ENCODE data around the gene DEGS2.

Gene DEGS2

DNA sequence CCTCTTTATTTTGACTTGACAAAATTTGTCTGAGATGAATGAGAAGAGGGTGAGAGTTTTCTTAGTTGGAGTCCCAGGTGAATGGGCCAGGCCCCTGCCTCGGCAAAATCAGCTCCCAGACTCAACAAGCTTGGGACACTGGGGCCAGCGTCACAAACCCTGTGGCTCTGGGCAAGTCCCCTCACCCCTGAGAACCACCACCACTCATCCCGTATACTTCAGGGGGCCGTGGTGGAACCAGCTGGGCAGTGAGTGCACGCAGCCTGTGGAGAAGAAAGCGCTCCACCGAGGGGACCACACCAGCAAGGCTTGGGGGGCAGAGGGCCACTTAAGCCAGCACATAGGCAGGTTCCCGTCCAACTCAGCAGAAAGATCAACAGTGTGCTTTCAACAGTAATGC, 40.2 kb downstream of the DEGS2 start:
- no peaks in the 10 kb centered on the region for H3K9me3 ChIP-seq (ENCODE audit: control insufficient read depth, insufficient read depth, low read depth, low read length)
- no peaks in the 10 kb centered on the region for H3K4me1 ChIP-seq (ENCODE audit: control insufficient read depth, insufficient read depth, low read length)
- no peak overlapping the region for H3K9ac ChIP-seq (ENCODE audit: low read length)
- no peaks in the 10 kb centered on the region for H3K27me3 ChIP-seq (ENCODE audit: control insufficient read depth, insufficient read depth, low read length)
- H3K27ac ChIP-seq (ENCODE audit: low read depth, low read length): no peak overlapping the region
- H3K4me3 ChIP-seq (ENCODE audit: low read depth, low read length): no peak overlapping the region
- peaks cover 5% of the 10 kb centered on the region; the same call in 1 of the 2 replicates for H3K36me3 ChIP-seq (ENCODE audit: control insufficient read depth, insufficient read depth, low read length)

DNA sequence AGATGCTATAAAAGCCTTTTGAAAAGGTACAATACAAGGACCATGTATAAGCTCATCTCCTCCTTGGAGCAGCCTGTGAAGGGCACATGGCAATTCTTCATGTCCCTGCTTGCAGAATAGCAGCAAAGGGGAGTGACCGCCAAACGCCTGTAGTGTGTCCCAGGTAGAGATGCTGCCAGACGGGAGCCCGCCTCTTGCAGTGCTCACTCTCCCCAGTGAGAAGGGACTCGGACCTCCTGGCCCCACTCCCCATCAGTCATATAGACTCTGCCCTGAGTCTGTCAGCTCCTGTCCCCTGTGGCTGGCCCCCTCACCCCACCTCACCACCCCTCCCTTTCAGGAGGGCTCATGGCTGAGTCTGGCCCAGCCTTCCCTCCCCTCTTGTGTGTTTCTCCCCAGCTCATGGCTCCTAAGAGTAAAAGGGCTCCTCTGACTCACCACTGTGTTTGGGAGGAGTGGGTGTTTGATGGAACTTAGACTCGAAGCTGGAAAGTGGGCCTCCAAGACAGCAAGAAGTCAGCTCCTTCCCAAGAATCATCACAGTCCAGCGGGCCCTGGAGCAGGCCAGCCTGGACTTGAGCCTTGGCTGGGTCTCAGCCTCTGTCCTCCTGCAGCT, 40.9 kb downstream of the DEGS2 start:
- no peaks in the 10 kb centered on the region for H3K9me3 ChIP-seq (ENCODE audit: control insufficient read depth, insufficient read depth, low read depth, low read length)
- H3K27me3 ChIP-seq (ENCODE audit: control insufficient read depth, insufficient read depth, low read length): no peaks in the 10 kb centered on the region
- no peak overlapping the region for H3K4me3 ChIP-seq (ENCODE audit: low read depth, low read length)
- H3K9ac ChIP-seq (ENCODE audit: low read length): no peak overlapping the region
- H3K36me3 ChIP-seq (ENCODE audit: control insufficient read depth, insufficient read depth, low read length): peaks cover under 1% of the 10 kb centered on the region; the same call in 1 of the 2 replicates
- no peaks in the 10 kb centered on the region for H3K4me1 ChIP-seq (ENCODE audit: control insufficient read depth, insufficient read depth, low read length)
- no peak overlapping the region for H3K27ac ChIP-seq (ENCODE audit: low read depth, low read length)

DNA sequence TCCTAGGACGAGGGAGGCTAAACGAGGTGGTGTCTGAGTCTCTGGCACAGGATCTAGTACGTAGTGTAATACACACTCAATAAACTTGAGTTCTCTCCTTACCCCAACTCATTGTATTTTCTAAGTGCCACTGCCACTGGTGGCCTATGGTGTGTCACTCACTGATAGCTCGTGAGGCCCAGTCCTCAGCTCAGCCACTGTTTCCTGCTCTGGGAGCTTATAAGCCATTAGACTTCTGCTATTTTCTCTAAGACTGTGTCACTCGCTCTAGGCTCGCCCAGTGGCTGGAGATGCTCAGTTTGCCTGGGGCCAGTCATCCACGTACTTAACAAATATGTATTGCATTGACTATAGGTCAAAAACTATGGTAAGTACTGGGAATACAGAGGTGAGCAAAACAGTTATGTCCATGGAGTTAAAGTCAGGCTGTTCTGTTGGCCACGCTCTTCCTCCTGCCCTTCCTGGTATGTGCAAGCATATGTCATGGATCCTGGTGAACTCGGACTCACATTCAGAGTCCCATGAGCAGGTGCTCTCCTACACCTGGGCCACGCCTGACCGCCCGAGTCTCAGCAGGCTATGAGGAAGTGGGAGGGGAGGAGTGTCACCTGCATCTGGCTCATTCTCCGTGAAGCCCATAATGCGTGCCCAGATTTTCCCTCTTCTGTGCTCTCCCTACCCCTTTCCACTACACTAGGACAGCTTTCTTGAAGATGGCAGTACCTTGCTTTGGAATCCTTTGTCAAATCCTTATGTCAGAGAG, 41.6 kb downstream of the DEGS2 start:
- H3K36me3 ChIP-seq (ENCODE audit: control insufficient read depth, insufficient read depth, low read length): no peaks in the 10 kb centered on the region
- no peak overlapping the region for H3K9ac ChIP-seq (ENCODE audit: low read length)
- no peaks in the 10 kb centered on the region for H3K9me3 ChIP-seq (ENCODE audit: control insufficient read depth, insufficient read depth, low read depth, low read length)
- no peaks in the 10 kb centered on the region for H3K27me3 ChIP-seq (ENCODE audit: control insufficient read depth, insufficient read depth, low read length)
- H3K4me1 ChIP-seq (ENCODE audit: control insufficient read depth, insufficient read depth, low read length): no peaks in the 10 kb centered on the region
- H3K27ac ChIP-seq (ENCODE audit: low read depth, low read length): no peak overlapping the region
- no peak overlapping the region for H3K4me3 ChIP-seq (ENCODE audit: low read depth, low read length)

DNA sequence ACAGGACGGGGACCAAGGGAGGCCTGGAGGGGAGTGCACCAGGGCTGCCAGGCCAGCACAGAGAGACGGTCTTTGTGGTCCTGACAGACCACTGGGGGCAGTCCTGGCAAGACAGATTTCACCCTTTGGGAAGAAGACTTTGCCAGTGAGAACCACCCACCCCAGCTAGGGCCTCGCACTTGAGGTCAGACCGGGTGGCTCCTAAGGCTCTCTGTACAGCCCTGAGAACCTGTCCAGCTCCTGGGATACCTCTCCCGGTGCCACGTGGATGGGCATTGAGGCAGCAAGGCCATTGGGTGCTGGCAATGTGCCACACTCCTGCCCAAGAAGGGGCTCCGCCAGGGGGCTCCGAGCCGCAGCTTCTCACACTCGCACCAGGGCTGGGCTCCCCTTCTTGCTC, 42.4 kb downstream of the DEGS2 start:
- H3K9me3 ChIP-seq (ENCODE audit: control insufficient read depth, insufficient read depth, low read depth, low read length): no peaks in the 10 kb centered on the region
- H3K27me3 ChIP-seq (ENCODE audit: control insufficient read depth, insufficient read depth, low read length): no peaks in the 10 kb centered on the region
- no peak overlapping the region for H3K27ac ChIP-seq (ENCODE audit: low read depth, low read length)
- H3K4me3 ChIP-seq (ENCODE audit: low read depth, low read length): no peak overlapping the region
- no peaks in the 10 kb centered on the region for H3K36me3 ChIP-seq (ENCODE audit: control insufficient read depth, insufficient read depth, low read length)
- no peak overlapping the region for H3K9ac ChIP-seq (ENCODE audit: low read length)
- H3K4me1 ChIP-seq (ENCODE audit: control insufficient read depth, insufficient read depth, low read length): no peaks in the 10 kb centered on the region

DNA sequence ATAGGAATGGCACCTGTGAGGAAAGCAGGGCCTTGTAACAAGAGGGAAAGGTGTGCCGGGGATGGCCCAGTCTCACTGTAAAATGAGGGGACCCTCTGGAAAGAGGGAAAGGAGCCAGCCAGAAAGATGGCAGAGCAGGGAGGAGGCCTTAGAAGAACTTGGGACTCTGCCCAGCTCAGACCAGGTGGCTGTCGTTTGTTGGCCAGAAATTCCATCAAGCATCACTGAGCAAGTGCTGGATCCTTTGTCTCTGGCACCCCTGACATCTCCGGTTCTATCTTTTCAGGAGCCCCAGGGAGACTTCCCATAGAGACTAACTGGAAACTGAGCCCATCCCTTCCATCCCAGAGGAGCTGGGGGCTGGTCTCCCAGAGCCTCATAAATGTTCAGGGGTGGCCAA, 43.3 kb downstream of the DEGS2 start:
- no peaks in the 10 kb centered on the region; the same call in 1 of the 2 replicates for H3K4me1 ChIP-seq (ENCODE audit: control insufficient read depth, insufficient read depth, low read length)
- no peak overlapping the region for H3K27ac ChIP-seq (ENCODE audit: low read depth, low read length)
- no peaks in the 10 kb centered on the region for H3K27me3 ChIP-seq (ENCODE audit: control insufficient read depth, insufficient read depth, low read length)
- H3K4me3 ChIP-seq (ENCODE audit: low read depth, low read length): no peak overlapping the region
- H3K9ac ChIP-seq (ENCODE audit: low read length): no peak overlapping the region
- H3K9me3 ChIP-seq (ENCODE audit: control insufficient read depth, insufficient read depth, low read depth, low read length): no peaks in the 10 kb centered on the region
- no peaks in the 10 kb centered on the region for H3K36me3 ChIP-seq (ENCODE audit: control insufficient read depth, insufficient read depth, low read length)

DNA sequence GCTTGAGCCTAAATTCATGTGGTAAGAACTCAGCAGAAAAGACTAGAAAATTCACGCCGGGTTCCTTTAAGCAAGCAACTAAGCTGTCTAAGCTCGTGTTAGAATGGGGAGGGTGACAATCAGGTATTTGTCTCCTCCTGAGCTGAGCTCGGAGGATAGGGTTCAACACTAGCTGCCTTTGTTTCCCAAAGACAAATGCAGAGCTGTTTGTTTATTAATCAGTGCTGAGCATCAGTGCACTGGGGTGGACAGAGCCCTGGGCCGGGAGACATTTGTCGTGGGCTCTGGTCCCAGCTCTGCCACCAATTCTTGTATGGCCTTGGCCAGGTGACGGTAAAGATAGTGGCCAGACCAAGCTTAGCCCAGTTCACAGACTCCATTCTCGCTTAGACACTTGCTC, 43.7 kb downstream of the DEGS2 start:
- H3K4me3 ChIP-seq (ENCODE audit: low read depth, low read length): no peak overlapping the region
- H3K27ac ChIP-seq (ENCODE audit: low read depth, low read length): no peak overlapping the region
- no peaks in the 10 kb centered on the region for H3K9me3 ChIP-seq (ENCODE audit: control insufficient read depth, insufficient read depth, low read depth, low read length)
- no peak overlapping the region for H3K9ac ChIP-seq (ENCODE audit: low read length)
- H3K36me3 ChIP-seq (ENCODE audit: control insufficient read depth, insufficient read depth, low read length): no peaks in the 10 kb centered on the region
- H3K27me3 ChIP-seq (ENCODE audit: control insufficient read depth, insufficient read depth, low read length): no peaks in the 10 kb centered on the region
- no peaks in the 10 kb centered on the region; the same call in 1 of the 2 replicates for H3K4me1 ChIP-seq (ENCODE audit: control insufficient read depth, insufficient read depth, low read length)

DNA sequence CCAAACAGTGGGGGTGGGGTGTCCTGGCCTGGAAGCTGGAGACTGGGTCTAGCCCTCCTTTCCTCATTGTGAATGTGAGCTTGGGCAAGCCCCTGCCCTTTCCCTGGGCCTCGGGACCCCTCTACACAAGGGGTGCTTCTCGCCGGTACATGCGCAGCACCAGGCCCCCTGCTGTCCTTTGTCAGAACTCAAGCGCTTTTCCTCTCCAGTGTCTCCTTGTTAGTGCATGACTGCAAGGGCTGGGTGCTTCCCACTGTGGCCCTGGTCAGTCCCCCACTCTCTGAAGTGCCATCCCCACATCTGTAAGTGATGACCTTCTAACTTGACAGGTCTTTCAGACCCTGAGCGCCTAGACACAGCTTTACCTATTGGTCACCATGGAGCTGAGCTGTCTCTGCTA, 44.2 kb downstream of the DEGS2 start:
- H3K4me1 ChIP-seq (ENCODE audit: control insufficient read depth, insufficient read depth, low read length): no peaks in the 10 kb centered on the region; the same call in 1 of the 2 replicates
- no peak overlapping the region for H3K27ac ChIP-seq (ENCODE audit: low read depth, low read length)
- no peaks in the 10 kb centered on the region for H3K36me3 ChIP-seq (ENCODE audit: control insufficient read depth, insufficient read depth, low read length)
- H3K4me3 ChIP-seq (ENCODE audit: low read depth, low read length): no peak overlapping the region
- H3K9me3 ChIP-seq (ENCODE audit: control insufficient read depth, insufficient read depth, low read depth, low read length): no peaks in the 10 kb centered on the region
- H3K27me3 ChIP-seq (ENCODE audit: control insufficient read depth, insufficient read depth, low read length): no peaks in the 10 kb centered on the region
- H3K9ac ChIP-seq (ENCODE audit: low read length): no peak overlapping the region

DNA sequence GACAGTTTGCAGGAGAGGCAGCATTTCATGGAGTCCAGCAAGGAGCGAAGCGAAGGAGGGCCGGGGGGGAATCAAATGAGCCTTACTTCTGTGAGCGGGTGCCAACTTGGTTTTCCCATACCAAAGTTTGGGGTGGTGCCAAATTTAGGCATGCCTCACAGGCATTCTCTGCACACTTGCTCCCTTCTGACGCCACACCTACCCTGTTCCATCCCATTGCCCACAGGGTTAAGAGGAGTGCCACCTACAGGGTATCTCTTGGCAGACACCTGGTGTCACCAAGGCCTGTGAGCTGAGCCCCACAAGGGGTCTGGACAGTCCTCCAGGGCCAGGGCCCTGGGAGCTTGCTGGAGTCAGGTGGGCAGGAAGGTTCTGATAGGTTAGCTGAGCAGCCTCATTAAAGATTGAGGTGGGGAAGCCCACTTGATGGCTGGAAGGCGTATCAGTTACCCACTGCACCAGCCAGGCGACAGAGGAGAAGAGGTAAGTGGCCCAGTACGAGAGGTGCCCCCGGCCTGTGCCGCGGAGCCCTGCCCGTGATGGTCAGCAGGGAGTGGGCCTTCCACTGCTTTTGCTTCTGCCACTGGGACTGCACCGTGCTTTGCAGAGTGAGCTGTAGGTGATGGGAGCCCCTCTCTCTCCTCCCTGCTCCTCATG, 45.2 kb downstream of the DEGS2 start:
- H3K4me3 ChIP-seq (ENCODE audit: low read depth, low read length): no peak overlapping the region
- no peak overlapping the region for H3K27ac ChIP-seq (ENCODE audit: low read depth, low read length)
- H3K27me3 ChIP-seq (ENCODE audit: control insufficient read depth, insufficient read depth, low read length): no peaks in the 10 kb centered on the region
- H3K36me3 ChIP-seq (ENCODE audit: control insufficient read depth, insufficient read depth, low read length): peaks cover 3% of the 10 kb centered on the region; the same call in 1 of the 2 replicates
- H3K9ac ChIP-seq (ENCODE audit: low read length): no peak overlapping the region
- H3K9me3 ChIP-seq (ENCODE audit: control insufficient read depth, insufficient read depth, low read depth, low read length): no peaks in the 10 kb centered on the region
- no peaks in the 10 kb centered on the region; the same call in 1 of the 2 replicates for H3K4me1 ChIP-seq (ENCODE audit: control insufficient read depth, insufficient read depth, low read length)

DNA sequence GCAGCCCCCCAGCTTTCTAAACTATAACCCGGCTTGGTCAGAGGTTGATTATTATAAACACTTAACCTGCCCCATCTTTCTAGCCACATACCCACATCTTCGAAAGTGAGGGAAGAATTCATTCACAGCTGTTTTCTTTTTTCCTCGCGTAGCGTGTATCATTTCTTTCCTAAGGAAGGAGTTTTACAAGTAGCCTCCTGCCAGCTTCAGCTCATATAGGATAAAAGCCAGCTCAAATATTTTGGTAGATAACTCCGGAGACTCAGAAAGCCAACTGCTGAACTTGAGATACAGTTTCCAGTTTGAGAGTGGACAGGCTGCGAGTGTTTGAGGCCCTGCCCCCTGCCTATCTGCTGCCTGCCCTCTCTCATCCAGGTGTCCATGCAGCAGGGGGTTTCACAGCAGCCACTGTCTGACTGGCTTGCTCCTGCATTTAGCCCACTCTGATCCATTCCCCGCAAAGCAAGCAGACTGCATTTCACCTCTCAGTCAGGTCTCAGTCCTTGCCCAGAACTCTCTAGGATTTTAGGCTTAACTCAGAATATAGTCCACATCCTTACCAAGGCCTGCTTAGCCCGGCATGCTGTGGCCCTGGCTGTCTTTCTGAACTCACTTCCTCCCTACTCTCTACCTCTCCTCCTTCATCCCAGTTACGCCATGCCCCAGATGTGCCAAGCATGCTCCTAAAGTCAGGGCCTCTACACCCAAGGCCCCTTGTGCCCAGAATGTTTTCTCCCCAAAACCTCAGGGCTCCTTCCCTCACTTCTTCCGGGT, 47.3 kb downstream of the DEGS2 start:
- Histone ChIP-seq H3K27ac (ENCODE audit: low read depth, low read length) (no peak overlapping the region), H3K4me1 (ENCODE audit: control insufficient read depth, insufficient read depth, low read length) (no peaks in the 10 kb centered on the region; the same call in 1 of the 2 replicates), H3K4me3 (ENCODE audit: low read depth, low read length) (no peak overlapping the region), H3K27me3 (ENCODE audit: control insufficient read depth, insufficient read depth, low read length) (no peaks in the 10 kb centered on the region), H3K9me3 (ENCODE audit: control insufficient read depth, insufficient read depth, low read depth, low read length) (no peaks in the 10 kb centered on the region), H3K36me3 (ENCODE audit: control insufficient read depth, insufficient read depth, low read length) (peaks cover 3% of the 10 kb centered on the region; the same call in 1 of the 2 replicates), H3K9ac (ENCODE audit: low read length) (no peak overlapping the region)

DNA sequence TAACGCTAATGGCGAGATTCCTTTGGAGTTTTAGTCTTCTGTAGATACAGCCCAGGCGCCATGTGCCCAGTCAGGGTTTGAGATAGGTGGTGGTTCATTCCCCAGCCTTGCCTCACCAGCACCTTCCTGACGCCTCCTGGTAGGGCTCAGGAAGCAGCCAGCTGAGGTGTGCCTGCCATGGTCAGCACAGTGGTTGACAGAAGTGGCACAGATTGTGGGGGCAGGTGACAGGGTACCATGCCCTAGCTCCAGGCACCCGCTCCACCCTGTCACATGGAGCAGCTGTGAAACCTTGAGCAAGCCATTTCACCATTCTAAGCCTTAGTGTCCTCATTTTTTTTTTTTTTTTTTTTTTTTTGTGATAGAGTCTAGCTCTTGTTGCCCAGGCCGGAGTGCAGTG, 48.6 kb downstream of the DEGS2 start:
- no peaks in the 10 kb centered on the region for H3K27me3 ChIP-seq (ENCODE audit: control insufficient read depth, insufficient read depth, low read length)
- no peak overlapping the region for H3K27ac ChIP-seq (ENCODE audit: low read depth, low read length)
- no peak overlapping the region for H3K4me3 ChIP-seq (ENCODE audit: low read depth, low read length)
- H3K4me1 ChIP-seq (ENCODE audit: control insufficient read depth, insufficient read depth, low read length): no peaks in the 10 kb centered on the region; the same call in 1 of the 2 replicates
- H3K9ac ChIP-seq (ENCODE audit: low read length): no peak overlapping the region
- no peaks in the 10 kb centered on the region for H3K9me3 ChIP-seq (ENCODE audit: control insufficient read depth, insufficient read depth, low read depth, low read length)
- H3K36me3 ChIP-seq (ENCODE audit: control insufficient read depth, insufficient read depth, low read length): peaks cover 3% of the 10 kb centered on the region; the same call in 1 of the 2 replicates

All from HUES6 (cell line).